ENCODE measurements around the gene RBM23.

GRCh38 chr14:22915886-22916521, 2.9 kb downstream of the RBM23 start:
- TF ChIP-seq EZH2 (IDR thresholded peaks at IDR 0.05; ENCODE audit: low read length): no peak
- TF ChIP-seq, protein P1, sequence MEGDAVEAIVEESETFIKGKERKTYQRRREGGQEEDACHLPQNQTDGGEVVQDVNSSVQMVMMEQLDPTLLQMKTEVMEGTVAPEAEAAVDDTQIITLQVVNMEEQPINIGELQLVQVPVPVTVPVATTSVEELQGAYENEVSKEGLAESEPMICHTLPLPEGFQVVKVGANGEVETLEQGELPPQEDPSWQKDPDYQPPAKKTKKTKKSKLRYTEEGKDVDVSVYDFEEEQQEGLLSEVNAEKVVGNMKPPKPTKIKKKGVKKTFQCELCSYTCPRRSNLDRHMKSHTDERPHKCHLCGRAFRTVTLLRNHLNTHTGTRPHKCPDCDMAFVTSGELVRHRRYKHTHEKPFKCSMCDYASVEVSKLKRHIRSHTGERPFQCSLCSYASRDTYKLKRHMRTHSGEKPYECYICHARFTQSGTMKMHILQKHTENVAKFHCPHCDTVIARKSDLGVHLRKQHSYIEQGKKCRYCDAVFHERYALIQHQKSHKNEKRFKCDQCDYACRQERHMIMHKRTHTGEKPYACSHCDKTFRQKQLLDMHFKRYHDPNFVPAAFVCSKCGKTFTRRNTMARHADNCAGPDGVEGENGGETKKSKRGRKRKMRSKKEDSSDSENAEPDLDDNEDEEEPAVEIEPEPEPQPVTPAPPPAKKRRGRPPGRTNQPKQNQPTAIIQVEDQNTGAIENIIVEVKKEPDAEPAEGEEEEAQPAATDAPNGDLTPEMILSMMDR (optimal IDR thresholded peaks at IDR 0.05 in 1 of 3, IDR thresholded peaks at IDR 0.05 in 1 of 3, conservative IDR thresholded peaks at IDR 0.05 in 1 of 3; ENCODE audit: extremely low read depth in 1 of 3, insufficient read depth in 2 of 3, low read length in 3 of 3): no peak
